Colon (tissue), 2 donors: ENCODE data around the gene MAPRE3.

Experiments used
- FAIRE-seq: peaks from 2 replicates; lab custom pipeline; 2012; peaks lifted over from hg19 to GRCh38; lab: Jason Lieb, UNC
- donor health status: control.
- donor health status: control.

MAPRE3 gene

GRCh38 chr2:27041752-27042151 is 71.3 kb downstream of the MAPRE3 start:
- no peak for FAIRE-seq

- FAIRE-seq: no peak
These were observed 71.8 kb downstream of the MAPRE3 start for GRCh38 chr2:27042159-27042661.

- no peak for FAIRE-seq
These were observed 72.7 kb downstream of the MAPRE3 start for GRCh38 chr2:27042985-27043634.

GRCh38 chr2:27049422-27050280 is 79.2 kb downstream of the MAPRE3 start:
- FAIRE-seq: no peak

- no peak for FAIRE-seq
These were observed 80.0 kb downstream of the MAPRE3 start for GRCh38 chr2:27050281-27050995.

- FAIRE-seq: no peak
These were observed 80.8 kb downstream of the MAPRE3 start, which contains the start of gene AGBL5 for GRCh38 chr2:27050996-27051901. Gene AGBL5, plus strand, starts transcription at chr2:27051668. Its CDS starts 1,291 bp downstream, at chr2:27052959.

GRCh38 chr2:27051902-27052645 is 81.6 kb downstream of the MAPRE3 start:
- no peak for FAIRE-seq

GRCh38 chr2:27053321-27053720 is 82.9 kb downstream of the MAPRE3 start:
- FAIRE-seq: no peak

- no peak for FAIRE-seq
These were observed 83.3 kb downstream of the MAPRE3 start for GRCh38 chr2:27053776-27054175.

GRCh38 chr2:27054721-27055120 is 84.3 kb downstream of the MAPRE3 start:
- FAIRE-seq: no peak

GRCh38 chr2:27057184-27057583 is 86.7 kb downstream of the MAPRE3 start:
- FAIRE-seq: no peak

- no peak for FAIRE-seq
These were observed 87.8 kb downstream of the MAPRE3 start for GRCh38 chr2:27058210-27058609.

- no peak for FAIRE-seq
These were observed 88.8 kb downstream of the MAPRE3 start for GRCh38 chr2:27059141-27059820.

- no peak for FAIRE-seq
These were observed 89.9 kb downstream of the MAPRE3 start for GRCh38 chr2:27060323-27060722.

GRCh38 chr2:27065128-27065527 is 94.7 kb downstream of the MAPRE3 start:
- FAIRE-seq: no peak

GRCh38 chr2:27067385-27067784 is 96.9 kb downstream of the MAPRE3 start:
- no peak for FAIRE-seq

GRCh38 chr2:27069436-27069835 is 99.0 kb downstream of the MAPRE3 start:
- no peak for FAIRE-seq

GRCh38 chr2:27069961-27070618 is 99.7 kb downstream of the MAPRE3 start:
- FAIRE-seq: no peak

GRCh38 chr2:27070653-27071276 is 100.3 kb downstream of the MAPRE3 start:
- no peak for FAIRE-seq
